Astrocyte of the hippocampus (primary cell): ENCODE results near the gene FUT2.
"Not testable (repeated sequence)": the region's sequence is repeated elsewhere in the genome, so short reads cannot be mapped to it uniquely, and the experiment has no call there.

ENCODE experiments used
- DNase-seq: peaks from one replicate; pipeline ENCODE4 v3.0.0; 2011; ENCODE audit warnings: low read depth, low spot score

The FUT2 gene

DNA sequence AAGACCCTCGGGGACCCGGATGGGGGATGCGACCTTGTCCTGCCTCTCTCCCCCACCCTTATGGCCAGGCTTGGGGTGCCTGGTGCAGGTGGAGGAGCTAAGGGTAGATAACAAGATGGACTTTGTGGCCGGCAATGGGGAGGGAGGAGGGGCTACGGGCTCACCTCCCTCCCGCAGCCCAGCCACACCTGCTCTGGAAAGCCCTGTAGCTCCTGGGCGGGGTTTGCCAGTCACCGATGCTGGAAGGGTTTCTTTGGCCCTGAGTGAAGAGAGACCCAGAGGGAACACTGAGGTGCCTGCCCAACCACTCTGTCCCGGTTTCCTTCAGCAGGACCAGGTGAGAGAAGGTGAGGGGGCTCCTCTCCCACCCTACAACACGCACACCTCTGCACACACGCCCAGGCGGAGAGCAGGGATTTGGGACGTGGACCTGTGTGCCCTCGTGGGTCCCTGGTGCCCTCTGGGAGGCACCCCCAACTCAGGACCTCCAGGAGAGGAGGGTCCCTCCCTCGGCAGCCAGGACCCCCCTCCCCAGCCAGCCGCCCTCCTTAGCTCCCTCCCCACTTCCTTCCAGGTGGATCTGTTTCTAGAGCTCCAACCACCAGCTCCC, at the start of gene FUT2:
TSS of gene FUT2 (plus strand) at position 229 of the 610 bp plus-strand sequence. CDS start 6,986 bp downstream, outside the sequence.
- no peak for DNase-seq

DNA sequence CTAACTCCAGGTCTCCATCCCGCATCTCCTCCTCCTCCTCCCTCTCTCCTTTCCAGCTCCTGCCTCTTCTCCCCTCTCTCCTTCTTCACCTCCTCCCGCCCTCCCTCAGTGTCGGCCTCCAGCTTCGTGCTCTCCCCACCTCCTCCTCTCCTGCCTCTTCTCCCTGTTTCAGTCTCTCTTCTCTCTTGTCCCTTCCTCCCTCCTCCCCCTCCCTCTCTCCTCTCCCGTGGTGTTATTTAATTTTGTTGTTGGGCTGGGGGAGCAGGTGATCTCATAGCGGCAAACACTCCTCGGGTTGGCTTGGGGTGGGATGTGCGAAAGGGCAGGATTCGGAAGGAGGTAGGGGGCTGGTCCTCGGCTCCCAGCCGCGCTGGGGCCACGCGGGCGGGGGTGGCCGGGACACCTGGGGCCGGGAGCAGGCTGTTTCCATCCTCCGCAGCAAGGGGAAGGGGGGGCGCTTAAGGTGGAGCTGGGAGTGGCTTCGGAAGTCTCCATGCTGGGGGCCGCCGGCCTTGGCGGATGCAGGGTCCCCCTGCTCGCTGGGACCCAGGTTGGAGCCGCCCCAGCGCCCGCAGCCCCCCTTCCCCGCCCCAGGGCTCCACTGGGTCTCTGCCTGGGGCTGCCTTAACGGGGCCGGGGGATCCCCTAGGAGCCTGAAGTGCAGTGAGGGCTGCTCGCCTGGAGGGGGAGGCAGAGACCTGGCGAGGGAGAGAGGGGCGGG, 49.6 kb upstream of the FUT2 start, which contains the start of gene CA11:
TSS of gene CA11 (minus strand) at position 187 of the 721 bp plus-strand sequence. CDS start 555 bp downstream, outside the sequence.
- peak; percentile 94 for DNase-seq

DNA sequence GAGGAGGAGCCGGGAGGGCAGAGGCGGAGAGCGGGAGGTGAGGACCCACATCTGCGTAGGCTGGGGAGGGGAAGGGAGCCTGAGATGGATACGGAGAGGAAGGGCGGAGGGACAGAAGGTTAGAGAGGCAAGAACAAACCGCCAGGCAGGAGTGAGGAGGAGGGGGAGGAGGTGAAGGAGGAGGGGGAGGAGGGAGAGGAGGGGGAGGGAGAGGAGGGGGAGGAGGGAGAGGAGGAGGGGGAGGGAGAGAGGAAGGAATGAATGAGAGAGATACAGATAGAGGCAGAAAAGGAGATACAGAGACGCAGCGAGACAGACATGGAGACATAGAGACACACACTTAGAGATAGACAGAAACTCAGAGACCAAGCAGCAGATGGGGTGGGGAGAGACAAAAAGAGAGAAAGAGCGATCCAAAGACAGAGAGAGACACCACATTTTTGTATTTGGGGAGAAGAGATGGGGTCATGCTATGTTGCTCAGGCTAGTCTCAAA, 49.0 kb upstream of the FUT2 start:
- no peak for DNase-seq

DNA sequence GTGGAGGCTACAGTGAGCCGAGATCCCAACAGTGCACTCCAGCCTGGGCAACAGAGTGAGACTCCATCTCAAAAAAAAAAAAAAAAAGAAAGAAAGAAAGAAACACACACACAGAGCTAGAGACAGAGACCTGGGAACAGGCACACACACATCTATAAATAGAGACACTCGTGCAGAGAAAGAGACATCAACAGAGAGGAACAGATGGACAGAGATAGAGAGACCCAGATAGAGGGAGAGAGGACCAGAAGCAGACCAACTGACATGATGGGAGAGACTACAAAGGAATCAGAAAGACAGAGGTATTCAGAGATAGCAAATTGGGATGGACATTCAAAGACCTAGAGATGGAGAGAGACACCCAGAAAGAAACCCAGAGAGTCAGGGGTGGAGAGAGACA, 47.6 kb upstream of the FUT2 start:
- DNase-seq, result no peak

DNA sequence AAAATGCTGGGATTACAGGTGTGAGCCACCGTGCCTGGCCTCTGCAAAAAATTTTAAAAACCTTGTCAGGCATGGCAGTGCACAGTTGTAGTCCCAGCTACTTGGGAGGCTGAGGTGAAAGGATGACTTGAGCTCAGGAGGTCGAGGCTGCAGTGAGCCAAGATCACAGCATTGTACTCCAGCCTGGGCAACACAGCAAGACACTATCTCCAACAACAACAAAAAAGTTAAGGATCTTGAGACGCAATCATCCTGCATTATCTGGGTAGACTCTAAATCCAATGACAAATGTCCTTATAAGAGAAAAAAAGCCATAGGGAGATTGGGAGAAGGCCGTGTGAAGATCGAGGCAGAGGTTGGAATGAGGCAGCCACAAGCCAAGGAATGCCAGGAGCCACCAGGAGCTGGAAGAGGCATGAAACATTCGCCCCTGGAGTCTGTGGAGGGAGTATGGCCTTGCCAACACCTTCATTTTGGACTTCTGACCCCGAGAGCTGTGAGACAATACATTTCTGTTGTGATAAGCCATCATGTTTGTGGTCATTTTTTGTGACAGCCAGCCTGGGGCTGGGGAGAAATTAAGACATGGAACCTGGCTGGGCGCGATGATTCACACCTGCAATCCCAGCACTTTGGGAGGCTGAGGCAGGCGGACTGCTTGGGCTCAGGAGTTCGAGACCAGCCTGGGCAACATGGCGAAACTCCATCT, 44.6 kb upstream of the FUT2 start:
- no peak for DNase-seq

DNA sequence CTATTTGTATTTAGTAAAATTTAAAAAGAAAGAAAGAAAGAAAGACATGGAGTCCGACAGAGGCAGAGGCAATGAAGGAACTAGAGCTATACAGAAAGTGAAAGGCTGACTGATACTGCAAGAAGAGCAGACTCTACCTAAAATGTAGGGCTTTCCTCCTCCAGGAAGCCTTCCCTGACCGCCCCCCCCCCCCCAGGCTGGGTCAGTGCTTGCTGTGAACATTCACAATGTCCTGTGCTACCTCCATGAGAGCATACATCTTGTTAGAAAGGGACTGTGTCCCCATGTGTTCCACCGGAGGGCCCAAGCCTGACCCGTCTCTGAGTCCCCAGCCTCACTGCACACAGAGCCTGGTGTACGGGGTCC, 44.1 kb upstream of the FUT2 start:
- DNase-seq, result no peak

DNA sequence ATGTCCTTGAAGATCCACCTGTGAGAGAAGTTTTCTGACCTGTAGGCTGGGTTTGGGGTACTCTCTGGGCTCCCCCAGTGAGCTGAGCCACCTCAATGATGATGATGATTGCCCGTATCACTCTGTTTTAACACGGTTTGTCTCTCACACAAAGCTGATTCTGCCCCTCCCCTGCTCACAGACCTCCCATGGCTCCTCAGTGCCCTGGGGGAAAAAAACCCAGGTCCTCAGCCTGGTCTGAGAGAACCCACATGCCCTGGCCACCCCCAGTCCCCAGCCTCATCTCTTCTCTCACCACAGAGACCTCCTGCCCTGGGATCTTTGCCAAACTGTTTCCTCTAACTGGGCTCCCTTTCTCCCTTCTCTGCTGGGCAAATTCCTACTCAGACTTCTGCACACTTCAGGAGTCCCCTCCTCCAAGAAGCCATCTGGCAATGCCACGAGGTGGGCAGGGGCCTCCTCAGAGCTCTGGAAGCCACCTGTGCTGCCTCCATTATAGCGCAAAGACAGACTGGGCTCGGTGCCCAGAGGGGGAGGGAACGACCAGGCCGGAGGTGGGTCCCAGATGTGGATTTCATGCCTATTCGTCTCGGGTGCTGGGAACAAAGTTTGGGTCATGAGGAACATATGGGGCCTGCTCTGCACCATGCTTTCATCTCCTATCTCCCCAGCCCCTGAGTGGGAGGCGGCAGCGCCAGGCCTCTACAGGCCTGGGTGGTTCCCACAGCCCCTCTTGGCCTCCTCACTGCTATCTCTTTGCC, 41.3 kb upstream of the FUT2 start:
- DNase-seq, result peak; percentile 24

DNA sequence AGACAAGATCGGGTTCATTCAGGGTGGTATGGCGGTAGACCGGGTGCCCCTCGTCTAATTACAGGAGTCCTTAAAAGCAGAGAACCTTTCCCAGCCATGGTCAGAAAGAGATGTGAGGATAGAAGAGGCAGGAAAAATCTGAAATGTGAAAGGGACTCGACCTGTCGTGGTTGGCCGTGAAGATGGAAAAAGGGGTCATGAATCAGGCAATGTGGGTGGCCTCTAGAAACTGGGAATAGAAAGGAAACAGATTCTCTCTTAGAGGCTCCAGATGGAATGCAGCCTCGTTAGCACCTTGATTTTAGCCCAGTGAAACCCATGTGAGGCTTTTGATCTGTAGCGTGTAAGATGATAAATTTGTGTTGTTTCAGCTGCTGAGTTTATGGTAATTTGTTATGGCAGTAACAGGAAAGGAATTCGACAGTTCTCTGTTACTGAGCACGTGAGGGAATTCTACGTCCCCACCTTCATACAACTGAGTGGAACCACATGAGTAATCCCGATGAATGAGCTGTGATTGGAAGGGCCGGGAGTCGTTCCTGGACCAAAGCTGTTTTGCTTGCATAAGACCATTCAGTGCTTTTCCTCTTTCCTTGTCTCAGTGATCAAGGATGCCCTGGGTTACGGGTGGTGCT, 38.8 kb upstream of the FUT2 start:
- DNase-seq, result peak; percentile 92

DNA sequence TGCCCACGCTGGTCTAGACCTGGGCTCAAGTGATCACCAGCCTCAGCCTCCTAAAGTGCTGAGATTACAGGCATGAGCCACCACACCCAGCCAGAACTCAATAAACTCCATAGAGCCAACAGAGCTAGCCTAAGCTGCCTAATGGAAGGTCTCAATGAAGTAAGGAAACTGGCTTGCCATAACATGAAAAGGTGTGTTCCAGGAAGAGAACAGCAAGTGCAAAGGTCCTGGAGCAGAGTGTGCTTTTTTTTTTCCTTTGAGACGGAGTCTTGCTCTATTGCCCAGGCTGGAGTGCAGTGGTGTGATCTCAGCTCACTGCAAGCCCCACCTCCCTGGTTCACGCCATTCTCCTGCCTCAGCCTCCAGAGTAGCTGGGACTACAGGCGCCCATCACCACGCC, 37.9 kb upstream of the FUT2 start:
- not testable (repeated sequence) for DNase-seq

DNA sequence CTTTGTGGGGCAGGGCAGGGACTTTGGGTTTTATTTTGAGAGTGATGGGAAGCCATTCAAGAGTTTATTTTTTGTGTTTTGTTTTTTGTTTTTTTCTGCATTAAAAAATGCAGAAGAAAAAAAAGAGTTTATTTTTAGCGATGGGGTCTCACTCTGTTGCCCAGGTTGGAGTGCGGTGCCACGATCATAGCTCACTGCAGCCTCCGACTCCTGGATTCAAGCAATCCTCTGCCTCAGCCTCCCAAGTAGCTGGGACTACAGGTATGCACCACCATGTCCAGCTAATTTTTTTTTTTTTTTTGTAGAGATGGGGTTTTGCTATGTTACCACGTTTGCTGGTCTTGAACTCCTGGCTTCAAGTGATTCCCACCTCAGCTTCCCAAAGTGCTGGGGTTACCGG, 37.3 kb upstream of the FUT2 start:
- DNase-seq, result no peak

DNA sequence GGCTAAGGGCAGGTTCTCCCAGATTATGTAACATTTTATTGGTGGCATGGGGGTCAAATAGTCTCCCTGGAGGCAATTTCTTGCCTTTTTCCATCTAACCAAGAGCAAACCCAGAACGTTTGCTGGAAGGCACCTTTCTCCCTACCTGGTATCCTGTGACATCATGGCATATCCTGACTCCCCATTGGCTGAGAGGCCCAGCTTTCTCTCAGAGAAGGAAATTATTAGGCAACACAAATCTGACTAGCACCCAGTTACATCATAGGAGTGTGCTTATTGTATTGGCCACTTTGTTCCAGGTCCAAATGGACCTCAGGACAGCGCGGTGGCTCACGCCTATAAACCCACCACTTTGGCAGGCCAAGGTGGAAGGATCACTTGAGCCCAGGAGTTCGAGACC, 36.0 kb upstream of the FUT2 start:
- peak; percentile 17 for DNase-seq

DNA sequence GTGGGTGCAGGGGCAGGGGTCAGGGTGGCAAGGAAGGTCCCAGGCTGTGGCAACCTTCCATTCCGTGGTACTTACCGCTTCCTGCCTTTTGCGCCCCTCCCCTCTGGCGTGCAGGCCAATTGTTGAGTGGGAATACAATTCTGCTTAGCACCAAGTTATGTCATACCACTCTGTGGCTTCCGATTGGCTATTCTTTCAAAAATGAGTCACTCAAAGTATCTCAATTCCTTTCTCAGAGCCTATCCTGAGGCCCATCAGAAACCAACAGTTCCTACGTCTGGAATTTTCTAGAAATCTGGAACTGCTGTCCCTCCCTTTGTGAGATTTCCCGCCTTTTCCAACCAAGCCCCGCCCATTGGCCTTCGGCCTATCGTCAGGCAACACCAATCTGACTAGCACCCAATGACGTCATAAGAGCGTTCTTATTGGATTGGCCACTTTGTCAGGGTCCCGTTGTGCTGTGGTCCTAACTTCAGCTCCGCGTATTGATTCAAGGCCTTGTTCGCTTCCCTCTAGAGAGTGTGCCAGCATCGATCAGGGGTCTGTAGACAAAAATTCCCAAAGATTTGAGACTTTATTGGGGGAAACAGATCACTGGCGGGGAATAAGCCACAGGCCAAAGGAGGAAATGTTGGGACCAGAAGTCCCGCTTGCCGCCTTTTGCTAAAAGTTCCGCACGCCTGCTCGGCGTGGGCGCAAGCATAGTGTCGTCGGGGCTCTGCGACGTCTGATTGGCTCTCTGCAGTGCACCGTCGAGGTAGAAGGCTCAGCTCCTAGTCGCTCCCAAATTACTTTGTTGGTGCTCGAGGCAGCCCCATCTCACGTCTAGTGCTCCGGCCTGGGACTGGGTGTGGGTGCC, 34.7 kb upstream of the FUT2 start:
- peak; percentile 90 for DNase-seq

DNA sequence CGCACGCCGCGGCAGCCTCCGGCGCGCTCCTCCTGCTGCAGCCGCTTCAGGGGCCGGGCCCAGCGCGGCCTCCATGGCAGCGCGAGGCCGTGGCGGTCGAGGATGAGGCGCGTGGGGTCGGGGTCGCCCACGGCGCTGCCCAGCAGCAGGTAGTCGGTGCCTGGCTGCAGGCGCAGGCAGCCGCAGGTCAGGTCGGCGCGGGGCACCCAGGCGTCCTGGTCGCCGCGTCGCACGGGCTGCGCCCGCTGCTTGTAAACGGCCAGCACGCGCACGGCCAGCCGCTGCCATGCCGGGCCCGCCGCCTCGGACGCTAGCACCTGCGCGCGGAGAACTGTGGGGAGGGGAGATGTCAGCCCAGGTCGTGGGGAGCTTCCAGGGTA, 34.1 kb upstream of the FUT2 start:
- DNase-seq, result no peak

DNA sequence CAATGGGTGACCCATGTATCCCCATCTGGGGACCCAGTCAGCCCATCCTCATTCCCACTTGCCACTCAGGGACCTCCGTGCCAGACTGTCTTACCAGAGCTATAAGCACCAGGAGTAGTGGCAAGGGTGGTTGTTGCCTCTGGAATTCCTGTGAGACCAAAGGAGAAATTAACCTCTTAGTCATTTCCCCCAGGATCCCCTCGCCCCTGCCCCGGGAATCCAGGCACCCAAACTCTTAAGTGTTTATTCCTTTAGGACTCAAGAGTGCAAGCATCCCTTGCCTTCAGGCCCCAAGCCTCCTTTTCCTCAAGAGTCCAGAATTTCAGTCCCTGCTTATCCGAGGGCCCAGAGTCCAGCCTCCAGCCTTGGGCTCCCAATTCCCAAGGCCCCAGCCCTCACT, 32.1 kb upstream of the FUT2 start:
- DNase-seq, result no peak

DNA sequence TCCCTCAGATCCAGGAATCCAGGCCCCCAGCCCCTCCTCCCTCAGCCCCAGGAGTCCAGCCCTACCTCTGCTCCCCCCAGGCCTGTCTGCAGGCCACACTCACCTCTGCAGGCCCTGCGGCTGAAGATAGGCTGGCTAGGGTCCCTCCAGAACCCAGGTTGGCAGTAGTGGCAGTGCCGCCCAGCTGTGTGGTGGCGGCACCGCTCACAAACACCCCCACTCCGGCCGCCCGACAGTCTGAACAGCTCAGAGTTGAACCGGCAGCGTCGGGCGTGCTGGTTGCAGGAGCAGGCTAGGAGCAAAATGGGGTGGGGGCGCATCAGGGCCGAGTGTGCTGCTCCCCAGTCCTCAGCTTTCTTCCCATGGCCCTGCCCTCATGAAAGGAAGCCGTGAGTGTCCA, 31.3 kb upstream of the FUT2 start:
- DNase-seq, result no peak

DNA sequence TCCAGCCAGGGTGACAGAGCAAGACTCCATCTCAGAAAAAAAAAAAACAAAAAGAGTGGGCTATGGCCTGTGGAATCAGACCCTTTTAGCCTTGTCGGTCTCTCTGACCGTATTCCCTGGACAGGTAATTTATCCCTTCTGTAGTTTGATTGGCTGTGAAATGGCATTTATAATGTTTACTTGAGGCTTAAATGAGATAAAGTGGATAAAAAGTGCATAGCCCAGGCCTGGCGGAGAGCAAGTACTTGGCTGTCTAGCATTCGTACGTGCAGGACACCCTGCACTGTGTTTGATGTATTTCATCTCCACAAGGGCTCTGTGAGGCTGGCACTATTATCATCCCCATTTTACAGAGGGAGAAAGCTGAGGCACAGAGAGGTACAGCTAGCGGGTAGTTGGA, 30.0 kb upstream of the FUT2 start:
- DNase-seq, result no peak

DNA sequence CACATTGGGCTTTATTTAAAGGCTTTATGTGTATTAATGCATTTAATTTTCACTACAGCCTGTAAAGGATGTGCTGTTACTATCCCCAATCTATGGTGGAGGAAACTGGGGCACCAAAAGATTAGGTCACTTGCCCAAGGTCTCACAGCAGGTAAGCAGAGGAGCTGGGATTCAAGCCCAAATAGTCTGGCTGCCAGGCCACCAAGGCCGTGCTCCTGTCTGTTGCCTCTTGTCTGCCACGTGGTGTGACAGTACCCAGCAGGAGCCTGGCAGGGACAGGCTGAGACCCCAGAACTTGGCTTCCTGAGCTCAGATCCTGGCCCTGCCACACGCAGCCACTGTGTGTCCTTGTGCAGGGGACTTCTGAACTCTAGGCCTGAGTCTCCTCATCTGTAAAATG, 27.4 kb upstream of the FUT2 start:
- no peak for DNase-seq

DNA sequence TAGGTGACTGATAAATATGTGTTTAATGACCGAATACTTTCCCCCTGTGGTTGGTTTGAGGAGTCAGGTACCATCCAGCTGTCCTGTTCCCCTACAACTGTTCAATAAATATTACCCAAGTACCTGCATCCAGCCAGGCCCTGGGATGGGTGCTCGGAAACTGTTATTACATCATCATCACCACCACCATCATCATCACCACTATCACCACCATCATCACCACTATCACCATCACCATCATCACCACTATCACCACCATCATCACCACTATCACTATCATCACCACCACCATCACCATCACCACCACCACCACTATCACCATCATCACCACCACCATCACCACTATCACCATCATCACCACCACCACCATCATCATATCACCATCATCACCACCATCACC, 27.0 kb upstream of the FUT2 start:
- DNase-seq, result no peak

DNA sequence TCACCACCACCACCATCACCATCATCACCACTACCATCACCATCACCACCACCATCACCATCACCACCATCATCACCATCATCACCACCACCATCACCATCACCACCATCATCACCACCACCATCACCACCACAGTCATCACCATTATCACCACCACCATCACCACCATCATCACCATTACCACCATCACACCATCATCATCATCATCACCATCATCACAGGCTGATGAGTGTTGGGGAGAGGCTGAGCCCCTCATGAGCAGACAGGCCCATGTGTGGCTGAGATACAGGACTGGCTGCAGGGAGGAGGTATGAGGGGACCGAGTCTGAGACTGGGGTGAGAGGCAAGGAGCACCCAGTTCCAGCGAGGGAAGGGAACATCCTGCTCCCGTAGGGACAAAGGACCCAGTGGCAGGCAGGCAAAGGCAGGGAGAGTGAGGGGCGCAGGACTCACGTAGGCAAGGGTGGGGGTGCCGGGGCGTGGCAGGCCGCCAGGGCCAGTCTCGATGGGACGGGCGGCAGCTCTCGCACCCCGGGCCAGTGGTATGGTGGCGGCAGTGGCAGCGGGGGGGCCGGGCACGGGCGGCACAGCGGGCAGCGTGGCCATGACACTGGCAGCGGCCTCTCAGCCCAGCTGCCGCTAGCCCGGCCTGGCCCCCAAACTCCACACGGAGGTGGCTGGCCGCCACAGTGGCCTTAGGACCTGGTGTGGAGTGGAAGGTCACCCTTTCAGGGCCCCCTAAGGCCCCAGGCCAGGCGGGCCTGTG, 25.7 kb upstream of the FUT2 start:
- DNase-seq, result no peak
